HEK293 (cell line): ENCODE data around the gene CENPN.

Source experiments
- OSR2 ChIP-seq: fragments of 450-650 bp; formaldehyde crosslinking; IDR thresholded peaks from 2 replicates; pipeline ENCODE4 v1.5.1; 2016; ENCODE audit warnings: missing biosample characterization, missing genetic modification characterization
- SP2 ChIP-seq: fragments of 450-650 bp; formaldehyde crosslinking; IDR thresholded peaks from 2 replicates; pipeline ENCODE4 v1.5.1; 2016; ENCODE audit warnings: missing biosample characterization, missing genetic modification characterization
- ZBTB20 ChIP-seq: fragments of 450-650 bp; formaldehyde crosslinking; IDR thresholded peaks from 2 replicates; pipeline ENCODE4 v1.5.1; 2016; ENCODE audit warnings: missing biosample characterization, missing genetic modification characterization
- ZBTB21 ChIP-seq: fragments of 450-650 bp; formaldehyde crosslinking; IDR thresholded peaks from 2 replicates; pipeline ENCODE4 v1.5.1; 2017; ENCODE audit warnings: missing biosample characterization, missing genetic modification characterization
- ZNF175 ChIP-seq: fragments of 450-650 bp; formaldehyde crosslinking; IDR thresholded peaks from 2 replicates; pipeline ENCODE4 v1.5.1; 2016; ENCODE audit warnings: missing biosample characterization, missing genetic modification characterization
- ZNF248 ChIP-seq: fragments of 450-650 bp; formaldehyde crosslinking; IDR thresholded peaks from 2 replicates; pipeline ENCODE4 v1.5.1; 2017; ENCODE audit warnings: missing biosample characterization, missing genetic modification characterization
- ZNF394 ChIP-seq: fragments of 450-650 bp; formaldehyde crosslinking; IDR thresholded peaks from 2 replicates; pipeline ENCODE4 v1.5.1; 2016; ENCODE audit warnings: missing biosample characterization, missing genetic modification characterization, mild to moderate bottlenecking, moderate library complexity, borderline replicate concordance
- ZNF426 ChIP-seq: fragments of 450-650 bp; formaldehyde crosslinking; IDR thresholded peaks from 2 replicates; pipeline ENCODE4 v1.5.1; 2017; ENCODE audit warnings: missing biosample characterization, missing genetic modification characterization, mild to moderate bottlenecking, inconsistent platforms, moderate library complexity
- ZNF529 ChIP-seq: fragments of 450-650 bp; formaldehyde crosslinking; IDR thresholded peaks from 2 replicates; pipeline ENCODE4 v1.5.1; 2017; ENCODE audit warnings: missing genetic modification characterization, missing biosample characterization; ENCODE audit not compliant: insufficient replicate concordance
- ZNF548 ChIP-seq: fragments of 450-650 bp; formaldehyde crosslinking; IDR thresholded peaks from 2 replicates; pipeline ENCODE4 v1.5.1; 2016; ENCODE audit warnings: missing biosample characterization, missing genetic modification characterization
- ZNF558 ChIP-seq: fragments of 450-650 bp; formaldehyde crosslinking; IDR thresholded peaks from 2 replicates; pipeline ENCODE4 v1.5.1; 2016; ENCODE audit warnings: missing biosample characterization, missing genetic modification characterization
- ZNF76 ChIP-seq: fragments of 450-650 bp; formaldehyde crosslinking; IDR thresholded peaks from 2 replicates; pipeline ENCODE4; 2016; ENCODE audit warnings: low read depth, missing biosample characterization, missing genetic modification characterization, borderline replicate concordance
- TF ChIP-seq, protein P1 (sequence below): fragments of 450-650 bp; formaldehyde crosslinking; IDR thresholded peaks from 2 replicates; pipeline ENCODE4 v1.5.1; 2017; ENCODE audit warnings: missing biosample characterization, missing genetic modification characterization
- TF ChIP-seq, protein P2 (sequence below): fragments of 450-650 bp; formaldehyde crosslinking; IDR thresholded peaks from 2 replicates; pipeline ENCODE4 v1.5.1; 2016; ENCODE audit warnings: missing biosample characterization, missing genetic modification characterization
- TF ChIP-seq, protein P3 (sequence below): fragments of 450-650 bp; IDR thresholded peaks from 2 replicates; pipeline ENCODE4 v1.5.1; 2018; ENCODE audit warnings: missing biosample characterization, missing genetic modification characterization
- TF ChIP-seq, protein P4 (sequence below): fragments of 450-650 bp; formaldehyde crosslinking; IDR thresholded peaks from 2 replicates; pipeline ENCODE4 v1.5.1; 2017; ENCODE audit warnings: missing biosample characterization, missing genetic modification characterization
- TF ChIP-seq, protein P5 (sequence below): fragments of 450-650 bp; formaldehyde crosslinking; IDR thresholded peaks from 2 replicates; pipeline ENCODE4 v1.5.1; 2016; ENCODE audit warnings: missing biosample characterization, missing genetic modification characterization
- TF ChIP-seq, protein P6 (sequence below): fragments of 450-650 bp; formaldehyde crosslinking; IDR thresholded peaks from 2 replicates; pipeline ENCODE4 v1.5.1; 2016; ENCODE audit warnings: missing biosample characterization, missing genetic modification characterization
- TF ChIP-seq, protein P7 (sequence below): fragments of 450-650 bp; formaldehyde crosslinking; IDR thresholded peaks from 2 replicates; pipeline ENCODE4 v1.5.1; 2016; ENCODE audit warnings: missing biosample characterization, missing genetic modification characterization
- TF ChIP-seq, protein P8 (sequence below): fragments of 450-650 bp; formaldehyde crosslinking; IDR thresholded peaks from 2 replicates; pipeline ENCODE4 v1.5.1; 2016; ENCODE audit warnings: missing biosample characterization, missing genetic modification characterization
- TF ChIP-seq, protein P9 (sequence below): fragments of 450-650 bp; formaldehyde crosslinking; conservative IDR thresholded peaks from 2 replicates; pipeline ENCODE4 v1.5.1; 2016; ENCODE audit warnings: low read depth, missing biosample characterization, missing genetic modification characterization

Gene CENPN

DNA sequence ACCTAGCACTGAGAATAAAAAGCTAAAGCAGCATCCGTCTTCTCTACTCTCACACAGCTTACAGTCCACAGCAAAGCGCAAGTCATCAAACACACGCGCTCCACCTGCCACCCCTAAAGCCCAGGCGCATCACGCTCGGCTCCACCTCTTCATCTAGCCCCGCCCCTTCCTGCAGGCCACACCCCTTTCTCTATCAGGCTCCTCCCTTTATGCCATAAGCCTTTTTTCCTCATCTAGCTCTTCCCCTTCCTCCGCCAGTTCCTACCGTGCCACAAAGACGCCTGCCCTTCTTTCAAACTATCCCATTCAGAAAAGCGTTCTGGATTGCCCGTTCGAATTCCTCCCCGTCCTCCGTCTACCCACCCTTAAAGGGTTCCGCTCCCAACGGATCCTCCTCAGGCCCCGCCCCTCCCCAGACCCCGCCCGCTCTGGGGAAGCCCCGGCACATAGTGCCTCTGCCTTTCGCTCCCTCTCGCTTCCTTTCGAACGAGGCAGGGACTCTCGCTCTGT lies 69.6 kb downstream of the CENPN start (continued):
- TF ChIP-seq, protein P1, sequence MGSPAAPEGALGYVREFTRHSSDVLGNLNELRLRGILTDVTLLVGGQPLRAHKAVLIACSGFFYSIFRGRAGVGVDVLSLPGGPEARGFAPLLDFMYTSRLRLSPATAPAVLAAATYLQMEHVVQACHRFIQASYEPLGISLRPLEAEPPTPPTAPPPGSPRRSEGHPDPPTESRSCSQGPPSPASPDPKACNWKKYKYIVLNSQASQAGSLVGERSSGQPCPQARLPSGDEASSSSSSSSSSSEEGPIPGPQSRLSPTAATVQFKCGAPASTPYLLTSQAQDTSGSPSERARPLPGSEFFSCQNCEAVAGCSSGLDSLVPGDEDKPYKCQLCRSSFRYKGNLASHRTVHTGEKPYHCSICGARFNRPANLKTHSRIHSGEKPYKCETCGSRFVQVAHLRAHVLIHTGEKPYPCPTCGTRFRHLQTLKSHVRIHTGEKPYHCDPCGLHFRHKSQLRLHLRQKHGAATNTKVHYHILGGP (tag by site-specific recombination): no peak
- TF ChIP-seq ZNF558 (tag by site-specific recombination): no peak
- TF ChIP-seq, protein P2, sequence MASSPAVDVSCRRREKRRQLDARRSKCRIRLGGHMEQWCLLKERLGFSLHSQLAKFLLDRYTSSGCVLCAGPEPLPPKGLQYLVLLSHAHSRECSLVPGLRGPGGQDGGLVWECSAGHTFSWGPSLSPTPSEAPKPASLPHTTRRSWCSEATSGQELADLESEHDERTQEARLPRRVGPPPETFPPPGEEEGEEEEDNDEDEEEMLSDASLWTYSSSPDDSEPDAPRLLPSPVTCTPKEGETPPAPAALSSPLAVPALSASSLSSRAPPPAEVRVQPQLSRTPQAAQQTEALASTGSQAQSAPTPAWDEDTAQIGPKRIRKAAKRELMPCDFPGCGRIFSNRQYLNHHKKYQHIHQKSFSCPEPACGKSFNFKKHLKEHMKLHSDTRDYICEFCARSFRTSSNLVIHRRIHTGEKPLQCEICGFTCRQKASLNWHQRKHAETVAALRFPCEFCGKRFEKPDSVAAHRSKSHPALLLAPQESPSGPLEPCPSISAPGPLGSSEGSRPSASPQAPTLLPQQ: no peak
- TF ChIP-seq ZNF394 (tag by site-specific recombination): no peak
- TF ChIP-seq ZNF175 (tag by site-specific recombination): no peak
- no peak for TF ChIP-seq OSR2
- TF ChIP-seq, protein P3, sequence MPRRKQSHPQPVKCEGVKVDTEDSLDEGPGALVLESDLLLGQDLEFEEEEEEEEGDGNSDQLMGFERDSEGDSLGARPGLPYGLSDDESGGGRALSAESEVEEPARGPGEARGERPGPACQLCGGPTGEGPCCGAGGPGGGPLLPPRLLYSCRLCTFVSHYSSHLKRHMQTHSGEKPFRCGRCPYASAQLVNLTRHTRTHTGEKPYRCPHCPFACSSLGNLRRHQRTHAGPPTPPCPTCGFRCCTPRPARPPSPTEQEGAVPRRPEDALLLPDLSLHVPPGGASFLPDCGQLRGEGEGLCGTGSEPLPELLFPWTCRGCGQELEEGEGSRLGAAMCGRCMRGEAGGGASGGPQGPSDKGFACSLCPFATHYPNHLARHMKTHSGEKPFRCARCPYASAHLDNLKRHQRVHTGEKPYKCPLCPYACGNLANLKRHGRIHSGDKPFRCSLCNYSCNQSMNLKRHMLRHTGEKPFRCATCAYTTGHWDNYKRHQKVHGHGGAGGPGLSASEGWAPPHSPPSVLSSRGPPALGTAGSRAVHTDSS (tag by site-specific recombination): no peak
- TF ChIP-seq ZNF76 (tag by site-specific recombination): no peak
- TF ChIP-seq, protein P4, sequence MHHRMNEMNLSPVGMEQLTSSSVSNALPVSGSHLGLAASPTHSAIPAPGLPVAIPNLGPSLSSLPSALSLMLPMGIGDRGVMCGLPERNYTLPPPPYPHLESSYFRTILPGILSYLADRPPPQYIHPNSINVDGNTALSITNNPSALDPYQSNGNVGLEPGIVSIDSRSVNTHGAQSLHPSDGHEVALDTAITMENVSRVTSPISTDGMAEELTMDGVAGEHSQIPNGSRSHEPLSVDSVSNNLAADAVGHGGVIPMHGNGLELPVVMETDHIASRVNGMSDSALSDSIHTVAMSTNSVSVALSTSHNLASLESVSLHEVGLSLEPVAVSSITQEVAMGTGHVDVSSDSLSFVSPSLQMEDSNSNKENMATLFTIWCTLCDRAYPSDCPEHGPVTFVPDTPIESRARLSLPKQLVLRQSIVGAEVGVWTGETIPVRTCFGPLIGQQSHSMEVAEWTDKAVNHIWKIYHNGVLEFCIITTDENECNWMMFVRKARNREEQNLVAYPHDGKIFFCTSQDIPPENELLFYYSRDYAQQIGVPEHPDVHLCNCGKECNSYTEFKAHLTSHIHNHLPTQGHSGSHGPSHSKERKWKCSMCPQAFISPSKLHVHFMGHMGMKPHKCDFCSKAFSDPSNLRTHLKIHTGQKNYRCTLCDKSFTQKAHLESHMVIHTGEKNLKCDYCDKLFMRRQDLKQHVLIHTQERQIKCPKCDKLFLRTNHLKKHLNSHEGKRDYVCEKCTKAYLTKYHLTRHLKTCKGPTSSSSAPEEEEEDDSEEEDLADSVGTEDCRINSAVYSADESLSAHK (tag by site-specific recombination): no peak
- TF ChIP-seq, protein P5, sequence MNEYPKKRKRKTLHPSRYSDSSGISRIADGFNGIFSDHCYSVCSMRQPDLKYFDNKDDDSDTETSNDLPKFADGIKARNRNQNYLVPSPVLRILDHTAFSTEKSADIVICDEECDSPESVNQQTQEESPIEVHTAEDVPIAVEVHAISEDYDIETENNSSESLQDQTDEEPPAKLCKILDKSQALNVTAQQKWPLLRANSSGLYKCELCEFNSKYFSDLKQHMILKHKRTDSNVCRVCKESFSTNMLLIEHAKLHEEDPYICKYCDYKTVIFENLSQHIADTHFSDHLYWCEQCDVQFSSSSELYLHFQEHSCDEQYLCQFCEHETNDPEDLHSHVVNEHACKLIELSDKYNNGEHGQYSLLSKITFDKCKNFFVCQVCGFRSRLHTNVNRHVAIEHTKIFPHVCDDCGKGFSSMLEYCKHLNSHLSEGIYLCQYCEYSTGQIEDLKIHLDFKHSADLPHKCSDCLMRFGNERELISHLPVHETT (tag by site-specific recombination): no peak
- TF ChIP-seq ZBTB21 (tag by site-specific recombination): no peak
- TF ChIP-seq, protein P6, sequence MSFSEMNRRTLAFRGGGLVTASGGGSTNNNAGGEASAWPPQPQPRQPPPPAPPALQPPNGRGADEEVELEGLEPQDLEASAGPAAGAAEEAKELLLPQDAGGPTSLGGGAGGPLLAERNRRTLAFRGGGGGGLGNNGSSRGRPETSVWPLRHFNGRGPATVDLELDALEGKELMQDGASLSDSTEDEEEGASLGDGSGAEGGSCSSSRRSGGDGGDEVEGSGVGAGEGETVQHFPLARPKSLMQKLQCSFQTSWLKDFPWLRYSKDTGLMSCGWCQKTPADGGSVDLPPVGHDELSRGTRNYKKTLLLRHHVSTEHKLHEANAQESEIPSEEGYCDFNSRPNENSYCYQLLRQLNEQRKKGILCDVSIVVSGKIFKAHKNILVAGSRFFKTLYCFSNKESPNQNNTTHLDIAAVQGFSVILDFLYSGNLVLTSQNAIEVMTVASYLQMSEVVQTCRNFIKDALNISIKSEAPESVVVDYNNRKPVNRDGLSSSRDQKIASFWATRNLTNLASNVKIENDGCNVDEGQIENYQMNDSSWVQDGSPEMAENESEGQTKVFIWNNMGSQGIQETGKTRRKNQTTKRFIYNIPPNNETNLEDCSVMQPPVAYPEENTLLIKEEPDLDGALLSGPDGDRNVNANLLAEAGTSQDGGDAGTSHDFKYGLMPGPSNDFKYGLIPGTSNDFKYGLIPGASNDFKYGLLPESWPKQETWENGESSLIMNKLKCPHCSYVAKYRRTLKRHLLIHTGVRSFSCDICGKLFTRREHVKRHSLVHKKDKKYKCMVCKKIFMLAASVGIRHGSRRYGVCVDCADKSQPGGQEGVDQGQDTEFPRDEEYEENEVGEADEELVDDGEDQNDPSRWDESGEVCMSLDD (tag by site-specific recombination): no peak
- TF ChIP-seq, protein P7, sequence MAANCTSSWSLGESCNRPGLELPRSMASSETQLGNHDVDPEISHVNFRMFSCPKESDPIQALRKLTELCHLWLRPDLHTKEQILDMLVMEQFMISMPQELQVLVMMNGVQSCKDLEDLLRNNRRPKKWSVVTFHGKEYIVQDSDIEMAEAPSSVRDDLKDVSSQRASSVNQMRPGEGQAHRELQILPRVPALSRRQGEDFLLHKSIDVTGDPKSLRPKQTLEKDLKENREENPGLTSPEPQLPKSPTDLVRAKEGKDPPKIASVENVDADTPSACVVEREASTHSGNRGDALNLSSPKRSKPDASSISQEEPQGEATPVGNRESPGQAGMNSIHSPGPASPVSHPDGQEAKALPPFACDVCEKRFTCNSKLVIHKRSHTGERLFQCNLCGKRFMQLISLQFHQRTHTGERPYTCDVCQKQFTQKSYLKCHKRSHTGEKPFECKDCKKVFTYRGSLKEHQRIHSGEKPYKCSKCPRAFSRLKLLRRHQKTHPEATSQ: no peak
- TF ChIP-seq, protein P8, sequence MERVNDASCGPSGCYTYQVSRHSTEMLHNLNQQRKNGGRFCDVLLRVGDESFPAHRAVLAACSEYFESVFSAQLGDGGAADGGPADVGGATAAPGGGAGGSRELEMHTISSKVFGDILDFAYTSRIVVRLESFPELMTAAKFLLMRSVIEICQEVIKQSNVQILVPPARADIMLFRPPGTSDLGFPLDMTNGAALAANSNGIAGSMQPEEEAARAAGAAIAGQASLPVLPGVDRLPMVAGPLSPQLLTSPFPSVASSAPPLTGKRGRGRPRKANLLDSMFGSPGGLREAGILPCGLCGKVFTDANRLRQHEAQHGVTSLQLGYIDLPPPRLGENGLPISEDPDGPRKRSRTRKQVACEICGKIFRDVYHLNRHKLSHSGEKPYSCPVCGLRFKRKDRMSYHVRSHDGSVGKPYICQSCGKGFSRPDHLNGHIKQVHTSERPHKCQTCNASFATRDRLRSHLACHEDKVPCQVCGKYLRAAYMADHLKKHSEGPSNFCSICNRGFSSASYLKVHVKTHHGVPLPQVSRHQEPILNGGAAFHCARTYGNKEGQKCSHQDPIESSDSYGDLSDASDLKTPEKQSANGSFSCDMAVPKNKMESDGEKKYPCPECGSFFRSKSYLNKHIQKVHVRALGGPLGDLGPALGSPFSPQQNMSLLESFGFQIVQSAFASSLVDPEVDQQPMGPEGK (tag by site-specific recombination): peak; percentile 60; the same call in 1 of the 2 replicates
- TF ChIP-seq, protein P9, sequence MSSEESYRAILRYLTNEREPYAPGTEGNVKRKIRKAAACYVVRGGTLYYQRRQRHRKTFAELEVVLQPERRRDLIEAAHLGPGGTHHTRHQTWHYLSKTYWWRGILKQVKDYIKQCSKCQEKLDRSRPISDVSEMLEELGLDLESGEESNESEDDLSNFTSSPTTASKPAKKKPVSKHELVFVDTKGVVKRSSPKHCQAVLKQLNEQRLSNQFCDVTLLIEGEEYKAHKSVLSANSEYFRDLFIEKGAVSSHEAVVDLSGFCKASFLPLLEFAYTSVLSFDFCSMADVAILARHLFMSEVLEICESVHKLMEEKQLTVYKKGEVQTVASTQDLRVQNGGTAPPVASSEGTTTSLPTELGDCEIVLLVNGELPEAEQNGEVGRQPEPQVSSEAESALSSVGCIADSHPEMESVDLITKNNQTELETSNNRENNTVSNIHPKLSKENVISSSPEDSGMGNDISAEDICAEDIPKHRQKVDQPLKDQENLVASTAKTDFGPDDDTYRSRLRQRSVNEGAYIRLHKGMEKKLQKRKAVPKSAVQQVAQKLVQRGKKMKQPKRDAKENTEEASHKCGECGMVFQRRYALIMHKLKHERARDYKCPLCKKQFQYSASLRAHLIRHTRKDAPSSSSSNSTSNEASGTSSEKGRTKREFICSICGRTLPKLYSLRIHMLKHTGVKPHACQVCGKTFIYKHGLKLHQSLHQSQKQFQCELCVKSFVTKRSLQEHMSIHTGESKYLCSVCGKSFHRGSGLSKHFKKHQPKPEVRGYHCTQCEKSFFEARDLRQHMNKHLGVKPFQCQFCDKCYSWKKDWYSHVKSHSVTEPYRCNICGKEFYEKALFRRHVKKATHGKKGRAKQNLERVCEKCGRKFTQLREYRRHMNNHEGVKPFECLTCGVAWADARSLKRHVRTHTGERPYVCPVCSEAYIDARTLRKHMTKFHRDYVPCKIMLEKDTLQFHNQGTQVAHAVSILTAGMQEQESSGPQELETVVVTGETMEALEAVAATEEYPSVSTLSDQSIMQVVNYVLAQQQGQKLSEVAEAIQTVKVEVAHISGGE (tag by site-specific recombination): peak; percentile 94
- no peak for TF ChIP-seq ZNF248 (tag by site-specific recombination)
- no peak for TF ChIP-seq ZBTB20 (tag by site-specific recombination)
- TF ChIP-seq ZNF548 (tag by site-specific recombination): no peak
- TF ChIP-seq SP2: no peak
- no peak for TF ChIP-seq ZNF529 (tag by site-specific recombination)
- TF ChIP-seq ZNF426: no peak
